Endothelial cell of umbilical vein (primary cell): Measurements from ENCODE around the gene LACTB. TPM values are rescaled to one million over a fixed set of nuclear protein-coding genes. Genes with fewer than 3 reads are reported as not detected.

Source experiments
- BruUV-seq: library from RNA; stranded (reverse); fragments of 400-500 nt; replicated peaks from 2 replicates; lab custom pipeline; 2021; lab: Mats Ljungman, UMichigan
- CTCF ChIA-PET: fragments of 300-600, 350-600 bp; sonication (Branson Sonifier 250); formaldehyde crosslinking; loops from one replicate; lab custom pipeline; 2021; ENCODE audit warnings: antibody characterized with exemption, inconsistent platforms; lab: Charles Lee
- POLR2A ChIA-PET: fragments of 300-600, 350-600 bp; sonication (Branson Sonifier 250); formaldehyde crosslinking; loops from one replicate; lab custom pipeline; 2021; ENCODE audit warnings: antibody characterized with exemption, inconsistent platforms; lab: Charles Lee
- DNase-seq: peaks from one replicate; pipeline ENCODE4 v3.0.0-alpha.2; 2011; ENCODE audit warnings: low read depth, low spot score
- FAIRE-seq: peaks from 2 replicates; lab custom pipeline; 2011; peaks lifted over from hg19 to GRCh38; lab: Jason Lieb, UNC
- H2AFZ ChIP-seq: 2 replicates; pipeline ENCODE4 v1.6.0; 2012; ENCODE audit warnings: low read depth, low read length, control low read depth, inconsistent platforms
- H3K27ac ChIP-seq: 2 replicates; pipeline ENCODE4 v1.5.1; 2011; ENCODE audit warnings: low read depth, mild to moderate bottlenecking, control low read depth, low read length, moderate library complexity; ENCODE audit not compliant: insufficient read depth
- H3K27me3 ChIP-seq, 2 experiments: 2 replicates each; pipeline versions ENCODE4 v1.6.0 to v1.6.1; 2011; ENCODE audit warnings: low read length in 2 of 2, mixed read lengths in 1 of 2; ENCODE audit not compliant: control insufficient read depth in 2 of 2, insufficient read depth in 2 of 2
- H3K36me3 ChIP-seq, 2 experiments: 2 replicates in 1 of 2; 3 replicates in 1 of 2; pipeline ENCODE4 v1.5.1; 2011; ENCODE audit warnings: low read length in 2 of 2, mild to moderate bottlenecking in 1 of 2, moderate library complexity in 1 of 2; ENCODE audit not compliant: control insufficient read depth in 2 of 2, insufficient read depth in 2 of 2; ENCODE audit errors: extremely low read depth in 1 of 2
- H3K4me1 ChIP-seq: 3 replicates; pipeline ENCODE4 v1.5.1; 2011; ENCODE audit warnings: mild to moderate bottlenecking, low read length; ENCODE audit not compliant: control insufficient read depth, insufficient read depth; ENCODE audit errors: extremely low read depth
- H3K4me2 ChIP-seq: 2 replicates; pipeline ENCODE4 v1.6.1; 2011; ENCODE audit warnings: low read length, control low read depth, mixed read lengths; ENCODE audit not compliant: insufficient read depth
- H3K4me3 ChIP-seq, 3 experiments: fragments of 200-600 bp in 1 of 3; sonication (generic), shearing (Covaris generic) in 1 of 3; replicated peaks in 1 of 3; 2 replicates each; pipeline ENCODE4 v1.5.1; 2011 to 2016; ENCODE audit warnings: control low read depth in 3 of 3, low read length in 3 of 3, mild to moderate bottlenecking in 2 of 3, inconsistent platforms in 1 of 3, low read depth in 1 of 3, moderate library complexity in 1 of 3; ENCODE audit not compliant: insufficient read depth in 1 of 3
- H3K79me2 ChIP-seq: 2 replicates; pipeline ENCODE4 v1.6.0; 2012; ENCODE audit warnings: low read length, inconsistent platforms; ENCODE audit not compliant: control insufficient read depth, insufficient read depth
- H3K9ac ChIP-seq: replicated peaks from 2 replicates; pipeline ENCODE3; 2011; ENCODE audit warnings: low read length, control low read depth; ENCODE audit not compliant: insufficient read depth; ENCODE audit errors: extremely low read depth
- H3K9me1 ChIP-seq: replicated peaks from 3 replicates; pipeline ENCODE4 v1.6.0; 2011; ENCODE audit warnings: mild to moderate bottlenecking, low read length; ENCODE audit not compliant: control insufficient read depth, insufficient read depth; ENCODE audit errors: extremely low read depth
- H3K9me3 ChIP-seq: replicated peaks from 2 replicates; pipeline ENCODE4 v1.5.1; 2012; ENCODE audit warnings: low read length, inconsistent platforms; ENCODE audit not compliant: control insufficient read depth, insufficient read depth
- H4K20me1 ChIP-seq: replicated peaks from 2 replicates; pipeline ENCODE3; 2011; ENCODE audit warnings: mild to moderate bottlenecking, low read length; ENCODE audit not compliant: control insufficient read depth, insufficient read depth; ENCODE audit errors: extremely low read depth
- CTCF ChIP-seq, 2 donors: IDR thresholded peaks; 1 replicate in 1 of 2; 2 replicates in 1 of 2; pipeline ENCODE4 v1.5.1; 2011; ENCODE audit warnings: low read length in 2 of 2, mild to moderate bottlenecking in 2 of 2, moderate library complexity in 2 of 2, control low read depth in 1 of 2, inconsistent platforms in 1 of 2, low read depth in 1 of 2; ENCODE audit not compliant: insufficient read depth in 1 of 2; ENCODE audit errors: extremely low read depth in 1 of 2
- EZH2 ChIP-seq: IDR thresholded peaks from 2 replicates; pipeline ENCODE4 v1.6.1; 2012; ENCODE audit warnings: borderline replicate concordance, low read depth, mild to moderate bottlenecking, moderate library complexity, low read length, inconsistent platforms; ENCODE audit not compliant: severe bottlenecking
- FOS ChIP-seq: IDR thresholded peaks from 2 replicates; pipeline ENCODE4 v1.6.1; 2011; ENCODE audit warnings: mild to moderate bottlenecking, low read length, moderate library complexity, borderline replicate concordance; ENCODE audit not compliant: insufficient read depth
- GATA2 ChIP-seq: IDR thresholded peaks from 2 replicates; pipeline ENCODE4 v1.7.0; 2011; ENCODE audit warnings: low read depth, mild to moderate bottlenecking, moderate library complexity, mixed read lengths, low read length; ENCODE audit not compliant: insufficient read length, insufficient read depth
- JUN ChIP-seq: IDR thresholded peaks from 2 replicates; pipeline ENCODE4 v1.6.1; 2011; ENCODE audit warnings: borderline replicate concordance, low read depth; ENCODE audit not compliant: insufficient read length, insufficient read depth
- MAX ChIP-seq: IDR thresholded peaks from 2 replicates; pipeline ENCODE4 v1.6.1; 2011; ENCODE audit not compliant: insufficient read depth, insufficient read length
- MYC ChIP-seq: IDR thresholded peaks from one replicate; pipeline ENCODE4 v1.6.1; 2011; ENCODE audit warnings: mild to moderate bottlenecking, low read depth, low read length
- POLR2A ChIP-seq: IDR thresholded peaks from 2 replicates; pipeline ENCODE4 v1.6.1; 2012; ENCODE audit warnings: low read depth, mild to moderate bottlenecking, control low read depth, low read length
- POLR2AphosphoS5 ChIP-seq: IDR thresholded peaks from 2 replicates; pipeline ENCODE4 v1.6.1; 2012; ENCODE audit warnings: low read depth, mild to moderate bottlenecking, control low read depth, low read length, moderate library complexity; ENCODE audit not compliant: insufficient read depth
- dilution Hi-C: fragments of 300-500 bp; cut with MboI; formaldehyde crosslinking; loops from one replicate; pipeline ENCODE4 v1.15.0; 2019; ENCODE audit warnings: low sequenced_read_pairs; ENCODE audit not compliant: extremely low pct_ligation_motif_present
- intact Hi-C: fragments of 100-400 bp; cut with micrococcal nuclease; formaldehyde crosslinking; loops from one replicate; pipeline ENCODE4 v1.10.0; 2022
- polyA plus RNA-seq, 4 experiments: library from polyadenylated mRNA; depleted of rRNA in 3 of 4; stranded (reverse) in 3 of 4; unstranded in 1 of 4; fragments of >200 nt; gene quantifications; 2 replicates each; pipeline versions ENCODE4 v1.2.1 to v1.2.3, GENCODE V29; 2011 to 2012; ENCODE audit warnings: missing spikeins in 1 of 4
- total RNA-seq: library from RNA; stranded (reverse); gene quantifications from 2 replicates; pipeline ENCODE4 v1.2.3, GENCODE V29; 2021

LACTB gene
- total and polyA plus RNA-seq, 2 donors (not counting 3 experiments of a cell fraction or from before 2014, with no cell fraction given), result 14.0 to 26.1 TPM

- H3K9ac ChIP-seq, result no peak overlapping the region
- H4K20me1 ChIP-seq, result no peaks in the 10 kb centered on the region
- no peak overlapping the region for H3K4me3 ChIP-seq
- ChIA-PET CTCF (no interaction called here), POLR2A (no interaction called here)
- peaks cover 4% of the 10 kb centered on the region for H3K9me3 ChIP-seq
- no peak for DNase-seq
- intact Hi-C loops (no loop called here), dilution Hi-C loops (no loop called here)
- TF ChIP-seq GATA2 (no peak), POLR2A (no peak), MAX (no peak), EZH2 (no peak), CTCF (IDR thresholded peaks at IDR 0.05; ENCODE audit: extremely low read depth in 1 of 2, insufficient read depth in 1 of 2, low read depth in 1 of 2, low read length in 2 of 2) (no peak), POLR2AphosphoS5 (no peak), FOS (no peak), JUN (no peak), MYC (no peak)
- H2AFZ ChIP-seq, result no peak overlapping the region
- H3K9me1 ChIP-seq, result no peaks in the 10 kb centered on the region
- no TSS peak for BruUV-seq
- H3K27ac ChIP-seq, result no peak overlapping the region
- H3K27me3 ChIP-seq, result no peaks in the 10 kb centered on the region
- H3K4me1 ChIP-seq, result peaks cover 6% of the 10 kb centered on the region
- FAIRE-seq, result no peak
- no peak overlapping the region for H3K4me2 ChIP-seq
- H3K36me3 ChIP-seq, result no peaks in the 10 kb centered on the region
- peaks cover 4% of the 10 kb centered on the region for H3K79me2 ChIP-seq
These were observed 2.8 kb upstream of the LACTB start for GRCh38 chr15:63118854-63119253.
